Skin of body (tissue), 2 donors: ENCODE measurements around the gene SPATA16. TPM values are rescaled to one million over a fixed set of nuclear protein-coding genes. Genes with fewer than 3 reads are reported as not detected.
"Not testable (repeated sequence)": the region's sequence is repeated elsewhere in the genome, so short reads cannot be mapped to it uniquely, and the experiment has no call there.

Experiments used
- DNase-seq: peaks from one replicate; lab custom pipeline; 2025; lab: John Stamatoyannopoulos, UW
- total RNA-seq: library from RNA; depleted of rRNA; stranded (reverse); fragments of >200 nt; gene quantifications from one replicate; pipeline ENCODE4 v1.2.3, GENCODE V29; 2014

The SPATA16 gene
- total RNA-seq, 1 donor from 2014 or later, result not detected

GRCh38 chr3:173006006-173006405, 135.0 kb downstream of the SPATA16 start:
- no peak for DNase-seq

- DNase-seq, result no peak
Measured at GRCh38 chr3:173004681-173005080, 136.4 kb downstream of the SPATA16 start.

- DNase-seq, result no peak
Measured at GRCh38 chr3:173003956-173004355, 137.1 kb downstream of the SPATA16 start.

- no peak for DNase-seq
Measured at GRCh38 chr3:173003471-173003870, 137.6 kb downstream of the SPATA16 start.

- no peak for DNase-seq
Measured at GRCh38 chr3:173001622-173002021, 139.4 kb downstream of the SPATA16 start.

- no peak for DNase-seq
Measured at GRCh38 chr3:173000553-173000952, 140.5 kb downstream of the SPATA16 start.

GRCh38 chr3:172993412-172993811, 147.6 kb downstream of the SPATA16 start:
- DNase-seq, result no peak

- no peak for DNase-seq
Measured at GRCh38 chr3:172991424-172991996, 149.5 kb downstream of the SPATA16 start.

- no peak for DNase-seq
Measured at GRCh38 chr3:172989373-172989772, 151.7 kb downstream of the SPATA16 start.

GRCh38 chr3:172987273-172987672, 153.8 kb downstream of the SPATA16 start:
- no peak for DNase-seq

- DNase-seq, result no peak
Measured at GRCh38 chr3:172984914-172985313, 156.1 kb downstream of the SPATA16 start.

- no peak for DNase-seq
Measured at GRCh38 chr3:172982736-172983364, 158.2 kb downstream of the SPATA16 start.

GRCh38 chr3:172981407-172981983, 159.5 kb downstream of the SPATA16 start:
- no peak for DNase-seq

GRCh38 chr3:172980849-172981248, 160.2 kb downstream of the SPATA16 start:
- DNase-seq, result peak; percentile 82

- DNase-seq, result no peak
Measured at GRCh38 chr3:172977696-172978095, 163.3 kb downstream of the SPATA16 start.

GRCh38 chr3:172974969-172975368, 166.1 kb downstream of the SPATA16 start:
- no peak for DNase-seq

- DNase-seq, result no peak
Measured at GRCh38 chr3:172973799-172974198, 167.2 kb downstream of the SPATA16 start.

- DNase-seq, result no peak
Measured at GRCh38 chr3:172972717-172973116, 168.3 kb downstream of the SPATA16 start.

- DNase-seq, result no peak
Measured at GRCh38 chr3:172972067-172972466, 169.0 kb downstream of the SPATA16 start.

- DNase-seq, result no peak
Measured at GRCh38 chr3:172968646-172969045, 172.4 kb downstream of the SPATA16 start.

GRCh38 chr3:172965256-172965655, 175.8 kb downstream of the SPATA16 start:
- DNase-seq, result no peak

GRCh38 chr3:172960626-172961182, 180.3 kb downstream of the SPATA16 start:
- not testable (repeated sequence) for DNase-seq

- DNase-seq, result no peak
Measured at GRCh38 chr3:172958565-172958964, 182.5 kb downstream of the SPATA16 start.
